CD14-positive monocyte (primary cell): Measurements from ENCODE around the gene LIN7A. TPM values are rescaled to one million over a fixed set of nuclear protein-coding genes. Genes with fewer than 3 reads are reported as not detected.

Experiments
- DNase-seq, 3 donors: peaks; one replicate each; pipeline ENCODE4 v3.0.0-alpha.2; 2011 to 2022
- H2AFZ ChIP-seq: 2 replicates; pipeline ENCODE4 v1.6.0; 2012; ENCODE audit warnings: mild to moderate bottlenecking, low read depth, low read length, inconsistent platforms; ENCODE audit not compliant: insufficient read depth, poor library complexity, severe bottlenecking
- H3K27ac ChIP-seq, 2 donors: 1 replicate in 1 of 2; 2 replicates in 1 of 2; pipeline ENCODE4 v1.5.1; 2012 to 2013; ENCODE audit warnings: low read length in 2 of 2, control low read depth in 1 of 2, inconsistent platforms in 1 of 2, low read depth in 1 of 2, mild to moderate bottlenecking in 1 of 2
- H3K27me3 ChIP-seq, 2 donors: one replicate each; pipeline versions ENCODE4 v1.6.0 to v1.6.1; 2011 to 2013; ENCODE audit warnings: low read length in 2 of 2; ENCODE audit not compliant: control insufficient read depth in 2 of 2, insufficient read depth in 2 of 2
- H3K36me3 ChIP-seq, 2 donors: replicated peaks in 1 of 2; 1 replicate in 1 of 2; 2 replicates in 1 of 2; pipeline versions ENCODE4 v1.5.1 to v1.6.1; 2012 to 2013; ENCODE audit warnings: low read length in 2 of 2, control low read depth in 1 of 2, inconsistent platforms in 1 of 2, mild to moderate bottlenecking in 1 of 2; ENCODE audit not compliant: insufficient read depth in 2 of 2, control insufficient read depth in 1 of 2
- H3K4me1 ChIP-seq, 2 donors: 1 replicate in 1 of 2; 2 replicates in 1 of 2; pipeline versions ENCODE4 v1.5.1 to v1.6.1; 2012 to 2013; ENCODE audit warnings: low read length in 2 of 2, control low read depth in 1 of 2, inconsistent platforms in 1 of 2, mild to moderate bottlenecking in 1 of 2, moderate library complexity in 1 of 2; ENCODE audit not compliant: insufficient read depth in 2 of 2, control insufficient read depth in 1 of 2
- H3K4me2 ChIP-seq: replicated peaks from 2 replicates; pipeline ENCODE3; 2012; ENCODE audit warnings: low read length, moderate library complexity, mild to moderate bottlenecking; ENCODE audit not compliant: poor library complexity, severe bottlenecking; ENCODE audit errors: extremely low read depth
- H3K4me3 ChIP-seq, 3 experiments: fragments of 200-600 bp in 1 of 3; sonication (generic) in 1 of 3; replicated peaks in 1 of 3; 1 replicate in 2 of 3; 2 replicates in 1 of 3; pipeline ENCODE4 v1.5.1; 2011 to 2013; ENCODE audit warnings: low read length in 3 of 3, mild to moderate bottlenecking in 3 of 3, control low read depth in 2 of 3, low read depth in 2 of 3, inconsistent platforms in 1 of 3, moderate library complexity in 1 of 3
- H3K79me2 ChIP-seq: 2 replicates; pipeline ENCODE4 v1.6.0; 2012; ENCODE audit warnings: mild to moderate bottlenecking, control low read depth, inconsistent platforms, low read length, moderate library complexity; ENCODE audit not compliant: insufficient read depth
- H3K9ac ChIP-seq: 2 replicates; pipeline ENCODE4 v1.6.0; 2017; ENCODE audit warnings: low read length, mild to moderate bottlenecking; ENCODE audit not compliant: insufficient read depth, poor library complexity, severe bottlenecking
- H3K9me3 ChIP-seq, 2 donors: replicated peaks in 1 of 2; 1 replicate in 1 of 2; 2 replicates in 1 of 2; pipeline versions ENCODE4 v1.5.1 to v1.6.1; 2012 to 2013; ENCODE audit warnings: low read length in 2 of 2, control low read depth in 1 of 2; ENCODE audit not compliant: control insufficient read depth in 1 of 2, insufficient read depth in 1 of 2
- H4K20me1 ChIP-seq: 2 replicates; pipeline ENCODE4 v1.6.0; 2012; ENCODE audit warnings: mild to moderate bottlenecking, low read length, control low read depth, moderate library complexity; ENCODE audit not compliant: insufficient read depth
- H3K27ac Mint-ChIP-seq, 7 donors: one replicate each; pipeline ENCODE4 v1.8.0; 2020; ENCODE audit warnings: mild to moderate bottlenecking in 7 of 7, mixed read lengths in 7 of 7, moderate library complexity in 6 of 7, inconsistent platforms in 2 of 7
- H3K27me3 Mint-ChIP-seq, 3 donors: one replicate each; pipeline ENCODE4 v1.8.0; 2021 to 2022; ENCODE audit warnings: low read depth in 3 of 3, mild to moderate bottlenecking in 3 of 3, mixed read lengths in 3 of 3, moderate library complexity in 3 of 3, inconsistent platforms in 1 of 3
- H3K36me3 Mint-ChIP-seq, 2 donors: one replicate each; pipeline ENCODE4 v1.8.0; 2020; ENCODE audit warnings: mixed read lengths in 2 of 2, inconsistent platforms in 1 of 2, mild to moderate bottlenecking in 1 of 2
- H3K4me1 Mint-ChIP-seq: one replicate; pipeline ENCODE4 v1.8.0; 2020; ENCODE audit warnings: mild to moderate bottlenecking, mixed read lengths
- H3K4me3 Mint-ChIP-seq, 2 donors: one replicate each; pipeline ENCODE4 v1.8.0; 2020; ENCODE audit warnings: mild to moderate bottlenecking in 2 of 2, mixed read lengths in 2 of 2, moderate library complexity in 1 of 2
- H3K9me3 Mint-ChIP-seq, 7 donors: one replicate each; pipeline ENCODE4 v1.8.0; 2020 to 2022; ENCODE audit warnings: mixed read lengths in 7 of 7, mild to moderate bottlenecking in 6 of 7, moderate library complexity in 6 of 7, inconsistent platforms in 2 of 7
- CTCF ChIP-seq: fragments of 200-600 bp; IDR thresholded peaks from one replicate; pipeline ENCODE4 v1.8.0; 2022; ENCODE audit warnings: antibody characterized with exemption, mild to moderate bottlenecking
- WGBS: methylation state at CpG from one replicate; pipeline ENCODE4 v1.1.5; 2013; ENCODE audit warnings: missing lambda C conversion rate; ENCODE audit not compliant: insufficient coverage; 5-methylcytosine and 5-hydroxymethylcytosine counted together
- intact Hi-C, 2 donors: fragments of 100-400 bp; cut with micrococcal nuclease; formaldehyde crosslinking; loops; one replicate each; pipeline versions ENCODE4 v1.15.0 to v1.15.1; 2023
- polyA plus RNA-seq, 3 donors: library from polyadenylated mRNA; depleted of rRNA in 1 of 3; unstranded in 2 of 3; stranded (reverse) in 1 of 3; fragments of 300-500 nt in 2 of 3; fragments of >200 nt in 1 of 3; fragmentation: Illumina TruSeq in 2 of 3; gene quantifications; 1 replicate in 2 of 3; 2 replicates in 1 of 3; pipeline ENCODE4 v1.2.3, GENCODE V29; 2012 to 2021

Gene LIN7A
- polyA plus RNA-seq, 3 donors = 8.0 to 16.6 (median 15.2) TPM

GRCh38 chr12:80780746-80781145 lies 157.0 kb downstream of the LIN7A start:
- Histone ChIP-seq H3K9me3 (no peaks in the 10 kb centered on the region), H3K4me2 (no peak overlapping the region), H3K27ac (no peak overlapping the region), H3K9ac (no peak overlapping the region), H3K4me3 (no peak overlapping the region), H3K36me3 (no peaks in the 10 kb centered on the region), H3K27me3 (no peaks in the 10 kb centered on the region), H3K79me2 (no peaks in the 10 kb centered on the region), H2AFZ (no peak overlapping the region), H4K20me1 (no peaks in the 10 kb centered on the region), H3K4me1 (peaks cover 12 to 20% of the 10 kb centered on the region in 2 donors)
- DNase-seq = no peak
- Mint-ChIP-seq H3K4me1 (peaks cover 28% of the 10 kb centered on the region), H3K9me3 (peaks cover 1 to 5% (median 5%) of the 10 kb centered on the region in 7 donors), H3K36me3 (no peaks in the 10 kb centered on the region), H3K27ac (no peak overlapping the region), H3K27me3 (peaks cover 0 to 7% (median 1%) of the 10 kb centered on the region in 3 donors), H3K4me3 (no peak overlapping the region)
- TF ChIP-seq CTCF = no peak
- WGBS = no CpG with 5 or more reads among the region's 2 CpGs
- intact Hi-C loops = no loop called here

- peaks cover 22% of the 10 kb centered on the region for H3K4me1 Mint-ChIP-seq
- no peak overlapping the region for H2AFZ ChIP-seq
These were observed 159.7 kb downstream of the LIN7A start for GRCh38 chr12:80778005-80778541.

More at GRCh38 chr12:80778005-80778541, 159.7 kb downstream of the LIN7A start:
- WGBS = no CpG with 5 or more reads among the region's 3 CpGs
- Histone ChIP-seq H4K20me1 (no peaks in the 10 kb centered on the region), H3K9ac (no peak overlapping the region), H3K27ac (peak overlapping the region in 1 of 2 donors; percentile 41), H3K9me3 (no peaks in the 10 kb centered on the region), H3K79me2 (no peaks in the 10 kb centered on the region), H3K27me3 (no peaks in the 10 kb centered on the region), H3K4me1 (peaks cover 12 to 20% of the 10 kb centered on the region in 2 donors), H3K4me3 (no peak overlapping the region), H3K4me2 (no peak overlapping the region), H3K36me3 (no peaks in the 10 kb centered on the region)
- Mint-ChIP-seq H3K27ac (peak overlapping the region in 1 of 7 donors; percentile 2), H3K27me3 (peaks cover under 1 to 2% (median 1%) of the 10 kb centered on the region in 3 donors), H3K9me3 (peaks cover 0 to 8% (median 2%) of the 10 kb centered on the region in 7 donors), H3K36me3 (no peaks in the 10 kb centered on the region), H3K4me3 (no peak overlapping the region)
- intact Hi-C loops = no loop called here
- TF ChIP-seq CTCF = no peak
- DNase-seq = peak; percentile 2 to 35 (median 14)
